Karpas-422 (cell line): Measurements from ENCODE around the gene CENPC. TPM values are rescaled to one million over a fixed set of nuclear protein-coding genes. Genes with fewer than 3 reads are reported as not detected.
A peak's percentile ranks its signal among the peaks of the same experiment; 100 is the strongest.

ENCODE experiments used
- small RNA-seq: library from RNA; depleted of rRNA; stranded (forward); fragments of <200 nt; gene quantifications from one replicate; pipeline ENCODE3, GENCODE V24; 2014
- total RNA-seq: library from RNA; depleted of rRNA; stranded (reverse); fragments of >200 nt; shearing (Covaris generic); gene quantifications from 2 replicates; pipeline ENCODE4 v1.2.3, GENCODE V29; 2014; ENCODE audit warnings: low replicate concordance; rRNA removed

The CENPC gene
- total RNA-seq, 1 experiment from 2014 or later: 44.5 TPM

Small RNA genes within 50 kb of the gene (small RNA-seq; reads per million reads assigned to genes)
- gene RNA5SP527: not detected
- 2.6 reads per million, percentile 61 among the genes with 10 or more reads in this experiment for gene RNU1-63P

Other genes starting within 250 kb of the CENPC start
- 47.5 and 80.8 TPM in 2 replicates for gene STAP1, start 13.2 kb upstream of the CENPC start, total RNA-seq
- 56.7 and 77.9 TPM in 2 replicates for gene UBA6, start 155.7 kb upstream of the CENPC start, total RNA-seq
- not detected in 2 replicates for gene GNRHR, start 208.9 kb upstream of the CENPC start, total RNA-seq